Measurements from ENCODE around the gene RNF217.
"Not testable (repeated sequence)": the region's sequence is repeated elsewhere in the genome, so short reads cannot be mapped to it uniquely, and the experiment has no call there.

Gene RNF217

DNA sequence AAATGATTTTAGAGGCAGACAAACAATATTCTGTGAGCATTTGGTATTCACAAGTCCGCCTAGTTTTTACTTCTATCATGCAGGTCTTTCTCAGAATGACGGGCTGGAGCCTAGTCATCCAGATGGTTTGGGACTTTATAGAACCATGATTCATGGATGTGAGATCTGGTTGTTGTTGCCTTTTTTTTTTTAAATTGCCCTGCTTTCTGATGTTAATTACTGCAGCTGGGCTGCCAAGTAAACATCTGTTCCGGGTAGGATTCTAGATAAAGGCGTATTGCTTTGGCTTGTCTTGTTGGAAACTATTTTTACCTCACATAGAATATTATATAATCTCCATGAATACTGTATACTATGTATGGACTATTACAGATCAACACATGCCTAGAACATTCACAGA is 58.1 kb downstream of the RNF217 start:
- no peak for DNase-seq

DNA sequence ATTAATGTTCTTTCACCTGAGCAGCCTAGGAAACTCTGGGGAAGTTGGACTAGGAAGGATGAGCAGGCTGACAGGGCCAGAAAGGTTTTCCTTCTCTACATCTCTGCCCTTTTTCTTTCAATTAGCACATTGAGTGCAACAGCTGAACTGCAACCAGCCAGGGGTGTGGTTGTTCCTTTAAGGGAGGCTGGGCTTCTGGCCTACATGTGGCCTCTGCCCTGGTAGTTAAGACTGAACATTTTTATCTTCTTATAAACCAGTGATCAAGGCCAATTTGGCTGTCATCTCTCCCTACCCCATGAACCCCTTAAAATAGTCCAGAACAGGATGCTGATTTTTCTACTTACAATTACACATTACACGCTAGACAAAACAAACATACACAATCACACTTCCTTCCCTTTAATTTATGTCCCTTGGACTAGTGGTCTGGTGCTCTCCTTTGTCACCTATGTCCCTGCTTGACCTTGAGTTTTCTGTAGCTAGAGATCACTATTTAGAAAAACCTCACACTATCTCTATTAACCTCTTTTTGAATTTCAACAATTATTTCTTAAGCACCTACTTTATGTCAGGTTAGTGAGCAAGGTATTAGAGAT is 60.3 kb downstream of the RNF217 start:
- DNase-seq: no peak

DNA sequence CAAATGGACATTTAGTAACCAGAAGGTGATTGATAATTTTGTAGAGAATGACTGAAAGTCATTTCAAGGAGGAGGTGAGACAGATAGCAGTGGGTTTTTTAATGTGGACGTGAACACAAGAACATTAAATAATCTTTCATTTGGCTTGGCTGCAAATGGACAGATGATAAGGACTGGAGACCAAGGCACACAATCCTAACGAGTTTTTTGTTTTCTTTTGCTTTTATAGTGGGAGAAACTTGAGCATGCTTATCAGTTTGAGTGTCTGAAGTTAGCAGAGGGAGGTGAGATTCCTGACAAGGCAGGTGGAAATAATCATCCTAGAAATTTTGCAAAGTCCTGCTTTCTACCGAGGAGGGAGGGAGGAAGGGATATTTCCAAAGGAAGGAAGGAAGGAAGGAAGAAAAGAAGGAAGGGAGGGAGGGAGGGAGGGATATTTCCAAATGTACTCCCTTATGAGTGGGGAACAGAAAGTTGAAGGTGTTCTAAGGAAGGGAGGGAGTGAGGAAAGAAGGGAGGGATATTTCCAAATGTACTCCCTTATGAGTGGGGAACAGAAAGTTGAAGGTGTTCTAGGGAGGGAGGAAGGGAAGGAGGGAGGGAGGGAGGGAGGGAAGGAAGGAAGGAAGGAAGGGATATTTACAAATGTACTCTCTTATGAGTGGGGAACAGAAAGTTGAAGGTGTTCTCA is 63.1 kb downstream of the RNF217 start:
- DNase-seq: no peak

- DNase-seq: no peak
Observed at GRCh38 chr6:125027287-125027686, 65.0 kb downstream of the RNF217 start.

DNA sequence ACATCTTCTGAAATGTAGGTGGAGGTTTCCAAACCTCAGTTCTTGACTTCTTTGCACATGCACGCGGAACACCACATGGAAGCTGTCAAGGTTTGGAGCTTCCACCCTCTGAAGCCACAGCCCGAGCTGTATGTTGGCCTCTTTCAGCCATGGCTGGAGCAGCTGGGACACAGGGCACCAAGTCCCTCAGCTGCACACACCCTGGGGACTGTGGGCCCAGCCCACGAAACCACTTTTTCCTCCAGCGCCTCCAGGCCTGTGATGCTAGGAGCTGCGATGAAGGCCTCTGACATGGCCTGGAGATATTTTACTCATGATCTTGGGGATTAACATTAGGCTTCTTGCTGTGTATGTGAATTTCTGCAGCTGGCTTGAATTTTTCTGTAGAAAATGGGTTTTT is 68.7 kb downstream of the RNF217 start:
- DNase-seq: no peak

- DNase-seq: no peak
Observed at GRCh38 chr6:125031385-125031784, 69.1 kb downstream of the RNF217 start.

- not testable (repeated sequence) for DNase-seq
Observed at GRCh38 chr6:125034929-125035328, 72.7 kb downstream of the RNF217 start.

- DNase-seq: not testable (repeated sequence)
Observed at GRCh38 chr6:125036486-125036885, 74.2 kb downstream of the RNF217 start.

DNA sequence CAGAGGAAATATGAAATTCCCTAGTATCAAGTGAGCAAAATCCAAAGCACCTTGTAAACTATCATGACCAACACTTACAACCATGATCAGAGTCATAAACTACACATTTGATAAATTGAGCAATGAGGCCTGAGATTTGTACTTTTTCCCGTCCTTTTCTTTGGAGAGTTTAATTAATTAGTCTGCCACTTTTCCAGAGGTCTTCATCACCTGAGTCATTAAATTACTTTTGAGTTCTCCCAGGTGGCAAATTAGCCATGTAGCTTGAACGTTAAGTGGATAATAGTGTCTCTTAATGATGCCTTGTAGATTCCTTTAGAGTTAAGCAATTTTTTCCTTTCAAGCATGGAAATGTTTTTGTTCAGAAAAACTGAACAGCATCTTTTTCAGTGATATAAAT is 75.6 kb downstream of the RNF217 start:
- DNase-seq: no peak

DNA sequence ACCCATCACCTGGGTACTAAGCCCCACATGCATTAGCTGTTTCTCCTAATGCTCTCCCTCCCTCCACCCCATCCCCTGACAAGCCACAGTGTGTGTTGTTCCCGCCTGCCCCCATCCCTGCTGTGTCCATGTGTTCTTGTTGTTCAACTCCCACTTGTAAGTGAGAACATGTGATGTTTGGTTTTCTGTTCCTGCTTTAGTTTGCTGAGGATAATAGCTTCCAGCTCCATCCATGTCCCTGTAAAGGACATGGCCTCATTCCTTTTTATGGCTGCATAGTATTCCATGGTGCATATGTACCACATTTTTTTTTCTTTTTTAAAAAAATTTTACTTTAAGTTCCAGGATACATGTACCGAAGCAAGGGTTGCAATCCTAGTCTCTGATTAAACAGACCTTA is 76.7 kb downstream of the RNF217 start:
- DNase-seq: no peak

GRCh38 chr6:125041740-125042459 is 79.7 kb downstream of the RNF217 start:
- DNase-seq: no peak

- DNase-seq: no peak
Observed at GRCh38 chr6:125044066-125044465, 81.8 kb downstream of the RNF217 start.

GRCh38 chr6:125044667-125045066 is 82.4 kb downstream of the RNF217 start:
- DNase-seq: no peak

DNA sequence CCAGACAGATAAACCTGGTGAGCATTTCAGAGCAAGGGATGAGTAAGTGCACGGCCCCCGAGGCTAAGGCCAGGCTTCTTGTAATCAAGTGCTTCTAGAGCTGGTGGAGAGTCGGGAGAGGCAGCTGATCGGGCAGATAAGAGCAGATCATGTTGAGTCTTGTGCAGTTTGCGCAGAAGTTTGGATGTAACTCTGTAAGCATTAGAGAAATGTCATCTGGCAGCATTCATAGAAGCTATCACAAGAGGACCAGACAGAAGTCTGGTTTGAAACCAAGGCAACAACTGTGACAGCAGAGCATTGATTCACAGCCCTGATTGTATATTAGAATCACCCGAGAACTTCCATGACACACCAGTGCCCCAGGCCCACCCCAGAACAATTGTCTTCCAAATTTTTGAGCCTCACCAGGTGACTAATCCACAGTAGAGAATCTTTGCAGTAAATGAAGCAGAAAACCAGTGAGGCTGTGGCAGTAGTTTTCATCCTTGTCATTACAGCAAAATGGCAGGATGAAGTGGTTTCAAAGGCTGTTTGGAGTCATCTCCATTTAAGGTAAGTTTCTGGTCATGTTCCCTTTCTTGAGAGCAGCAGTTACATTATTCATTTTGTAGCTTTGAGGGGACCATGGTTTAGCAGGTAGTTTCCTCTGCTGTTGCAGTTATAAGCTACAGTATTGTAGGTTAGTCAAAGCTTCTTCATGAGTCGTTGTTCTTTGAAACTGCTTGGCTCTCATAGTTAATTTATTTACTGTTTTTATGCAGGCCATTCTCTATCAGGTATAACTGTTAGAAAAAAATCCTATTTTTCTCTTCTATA is 84.1 kb downstream of the RNF217 start:
- DNase-seq: no peak

DNA sequence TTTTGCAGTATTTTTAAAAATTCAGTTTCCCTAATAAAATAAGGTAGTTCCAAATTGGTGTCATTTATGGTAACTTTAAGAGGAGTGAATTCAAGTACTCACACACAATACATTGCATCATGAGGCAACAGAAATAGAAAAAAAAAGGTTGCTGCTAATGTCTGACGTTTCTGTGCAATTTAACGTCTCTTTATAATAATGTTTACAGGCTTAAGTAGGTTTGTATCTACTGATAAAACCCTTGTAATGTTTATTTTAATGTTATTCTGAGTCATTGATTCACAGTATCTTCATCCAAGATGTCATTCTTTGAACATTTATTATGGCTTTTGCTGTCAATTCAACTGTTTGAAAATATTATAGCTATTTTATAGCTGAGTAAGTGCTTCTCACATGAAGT is 86.0 kb downstream of the RNF217 start:
- DNase-seq: no peak

- DNase-seq: no peak
Observed at GRCh38 chr6:125050663-125051318, 88.6 kb downstream of the RNF217 start.

GRCh38 chr6:125053809-125054208 is 91.6 kb downstream of the RNF217 start:
- DNase-seq: no peak

DNA sequence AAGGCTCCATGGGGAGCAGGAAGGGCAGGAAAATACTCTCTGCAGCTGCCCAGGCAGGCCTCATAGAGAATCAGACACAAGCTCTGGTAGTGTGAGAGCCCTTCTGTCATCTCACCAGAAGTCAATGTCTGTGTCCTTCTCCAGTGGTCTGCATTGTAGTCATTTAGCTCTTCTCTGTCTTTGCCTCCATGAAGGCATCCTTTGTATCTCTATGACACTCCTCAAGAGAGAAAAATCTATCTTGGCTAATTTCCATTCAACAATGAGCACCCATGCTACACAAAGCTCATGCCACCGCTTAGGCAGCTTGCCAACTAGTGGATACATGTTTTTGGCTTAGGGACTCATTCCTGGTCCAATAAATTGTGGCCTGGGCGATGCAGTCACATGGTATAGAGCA is 92.1 kb downstream of the RNF217 start:
- no peak for DNase-seq

- DNase-seq: no peak
Observed at GRCh38 chr6:125057392-125058246, 95.4 kb downstream of the RNF217 start.

GRCh38 chr6:125058546-125058945 is 96.3 kb downstream of the RNF217 start:
- no peak for DNase-seq

DNA sequence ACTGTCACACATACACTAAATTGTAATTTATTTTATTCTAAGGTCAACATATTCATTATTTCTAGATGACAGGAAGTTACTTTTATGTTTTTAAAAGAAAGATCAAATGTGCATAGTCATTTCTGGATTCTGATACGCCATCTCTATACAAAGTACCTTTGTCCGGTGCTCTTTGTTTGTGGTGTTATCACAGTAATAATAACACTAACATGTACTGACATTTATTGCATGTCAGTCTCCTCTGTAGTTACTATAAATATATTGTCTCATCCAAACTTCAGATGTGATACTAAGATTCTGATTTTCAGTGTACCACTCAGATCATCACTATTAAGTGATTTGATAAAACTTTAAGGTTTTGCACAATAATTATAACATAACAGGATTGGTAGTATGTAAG is 101.1 kb downstream of the RNF217 start:
- no peak for DNase-seq

- no peak for DNase-seq
Observed at GRCh38 chr6:125066140-125066539, 103.9 kb downstream of the RNF217 start.

All from Kasumi-1 (cell line).